Measurements from ENCODE around the gene TMEM94. TPM values are rescaled to one million over a fixed set of nuclear protein-coding genes. Genes with fewer than 3 reads are reported as not detected.

Gene TMEM94
- total and polyA plus RNA-seq, 2 of the 8 experiments (the other 6 are each of a cell fraction or from before 2014, with no cell fraction given), result 54.8 to 69.9 TPM

- H2BK15ac ChIP-seq (ENCODE audit: low read length), result no peak overlapping the region
- no peaks in the 10 kb centered on the region for H3K9me3 ChIP-seq (ENCODE audit: insufficient read depth in 2 of 2, low read depth in 1 of 2, low read length in 1 of 2)
- POLR2A ChIA-PET (ENCODE audit: partially characterized antibody), result no interaction called here
- H3K4me2 ChIP-seq (ENCODE audit: insufficient read depth in 1 of 2, low read depth in 2 of 2, low read length in 2 of 2), result no peak overlapping the region
- H2AK5ac ChIP-seq (ENCODE audit: low read depth, low read length), result no peak overlapping the region
- H3K27ac ChIP-seq (ENCODE audit: low read depth, low read length), result no peak overlapping the region
- CTCF ChIA-PET (ENCODE audit: partially characterized antibody), result interaction anchor here (1.0 to 3.5 kb wide), 4 partner anchors 13 to 197 kb away, joined by 3 to 36 read pairs (median 3); no protein-coding TSS in a partner anchor
- no peaks in the 10 kb centered on the region for H3K27me3 ChIP-seq (replicated peaks in 1 of 4; ENCODE audit: control insufficient read depth in 3 of 4, extremely low read depth in 1 of 4, insufficient read depth in 3 of 4, low read length in 3 of 4)
- H3K36me3 ChIP-seq (ENCODE audit: control insufficient read depth in 2 of 4, insufficient read depth in 4 of 4, low read length in 3 of 4), result no peaks in the 10 kb centered on the region
- no peaks in the 10 kb centered on the region for H3K23me2 ChIP-seq (ENCODE audit: low read depth, low read length)
- 91% methylated on average over 1 of the region's 1 CpG; no CpG with 5 or more reads in 1 of the 2 experiments for WGBS, 2 experiments (ENCODE audit: extremely low coverage in 1 of 2, insufficient coverage in 1 of 2, insufficient read length in 1 of 2, insufficient replicate concordance in 2 of 2, low coverage in 1 of 2, low lambda C conversion rate in 2 of 2, missing lambda C conversion rate in 1 of 2)
- H3K4me3 ChIP-seq (ENCODE audit: extremely low read depth in 1 of 4, insufficient read depth in 2 of 4, low read depth in 3 of 4, low read length in 4 of 4), result no peak overlapping the region
- no peaks in the 10 kb centered on the region for H3K4me1 ChIP-seq (replicated peaks in 1 of 4; ENCODE audit: control insufficient read depth in 3 of 4, insufficient read depth in 4 of 4, low read length in 3 of 4)
- no peak overlapping the region for H3K4ac ChIP-seq (replicated peaks; ENCODE audit: insufficient read length, low read depth, low read length)
- no peak overlapping the region for H3K23ac ChIP-seq (ENCODE audit: insufficient read length)
- no peak overlapping the region for H2AFZ ChIP-seq (ENCODE audit: low read length)
- H2BK5ac ChIP-seq (ENCODE audit: low read depth, low read length), result no peak overlapping the region
- no peak for DNase-seq (ENCODE audit: low read depth in 1 of 2, low spot score in 2 of 2)
- no peaks in the 10 kb centered on the region for H4K20me1 ChIP-seq (replicated peaks in 1 of 2; ENCODE audit: control insufficient read depth in 1 of 2, insufficient read depth in 2 of 2, low read length in 2 of 2)
- H3K79me2 ChIP-seq (ENCODE audit: control insufficient read depth in 1 of 2, insufficient read depth in 2 of 2, low read length in 2 of 2), result no peaks in the 10 kb centered on the region
- H3K9ac ChIP-seq (replicated peaks in 1 of 4; ENCODE audit: extremely low read depth in 1 of 4, low read depth in 3 of 4, low read length in 3 of 4), result no peak overlapping the region
- TF ChIP-seq RBBP5 (IDR thresholded peaks at IDR 0.05; ENCODE audit: borderline replicate concordance, low read depth, low read length) (no peak), SUZ12 (IDR thresholded peaks at IDR 0.05; ENCODE audit: low read length) (no peak), ZNF274 (IDR thresholded peaks at IDR 0.05; ENCODE audit: borderline replicate concordance, extremely low read depth, low read length) (no peak), CTBP2 (IDR thresholded peaks at IDR 0.05; ENCODE audit: borderline replicate concordance, insufficient read depth, insufficient read length, low read length) (no peak), FOSL1 (IDR thresholded peaks at IDR 0.05; ENCODE audit: insufficient read depth, low read depth, low read length) (no peak), BACH1 (IDR thresholded peaks at IDR 0.05; ENCODE audit: low read length) (no peak), CBX5 (IDR thresholded peaks at IDR 0.05; ENCODE audit: low read depth, low read length) (no peak), USF2 (IDR thresholded peaks at IDR 0.05; ENCODE audit: low read length) (no peak), POU5F1 (IDR thresholded peaks at IDR 0.05; ENCODE audit: low read depth, low read length) (no peak), HDAC6 (IDR thresholded peaks at IDR 0.05; ENCODE audit: low read depth, low read length) (no peak)
- H2BK120ac ChIP-seq (replicated peaks; ENCODE audit: low read depth, low read length), result no peak overlapping the region
- H4K91ac ChIP-seq (replicated peaks; ENCODE audit: insufficient read length, low read length), result no peak overlapping the region
- no peak overlapping the region for H3K14ac ChIP-seq (ENCODE audit: insufficient read length)
- H3K56ac ChIP-seq (replicated peaks; ENCODE audit: insufficient read length, low read depth, low read length), result no peak overlapping the region
- no peaks in the 10 kb centered on the region for H3K79me1 ChIP-seq (ENCODE audit: low read depth, low read length)
- H4K5ac ChIP-seq (ENCODE audit: insufficient read length, low read depth, low read length), result no peak overlapping the region
- H4K8ac ChIP-seq (ENCODE audit: extremely low read depth, insufficient read depth, low read length), result no peak overlapping the region
- no peak overlapping the region for H2BK20ac ChIP-seq (ENCODE audit: low read length)
- no peak overlapping the region for H3K18ac ChIP-seq (ENCODE audit: extremely low read depth, low read length)
- FAIRE-seq, result no peak
- H2BK12ac ChIP-seq (ENCODE audit: low read depth, low read length), result no peak overlapping the region
Measured at GRCh38 chr17:75414488-75414887, 41.9 kb upstream of the TMEM94 start.

Data from H1 (cell line).